ENCODE data around the gene PCDHGA10.
"Not testable (repeated sequence)": the region's sequence is repeated elsewhere in the genome, so short reads cannot be mapped to it uniquely, and the experiment has no call there.

The PCDHGA10 gene

GRCh38 chr5:141412854-141413539 is at the start of gene PCDHGA10:
Gene PCDHGA10 (plus strand): TSS chr5:141412987. CDS start chr5:141413176, 189 bp downstream.
- DNase-seq = no peak

GRCh38 chr5:141363952-141364660 is 48.7 kb upstream of the PCDHGA10 start, which contains the start of gene PCDHGA5:
Gene PCDHGA5 (plus strand): TSS chr5:141364162. CDS start chr5:141364331, 169 bp downstream.
- DNase-seq = no peak

DNA sequence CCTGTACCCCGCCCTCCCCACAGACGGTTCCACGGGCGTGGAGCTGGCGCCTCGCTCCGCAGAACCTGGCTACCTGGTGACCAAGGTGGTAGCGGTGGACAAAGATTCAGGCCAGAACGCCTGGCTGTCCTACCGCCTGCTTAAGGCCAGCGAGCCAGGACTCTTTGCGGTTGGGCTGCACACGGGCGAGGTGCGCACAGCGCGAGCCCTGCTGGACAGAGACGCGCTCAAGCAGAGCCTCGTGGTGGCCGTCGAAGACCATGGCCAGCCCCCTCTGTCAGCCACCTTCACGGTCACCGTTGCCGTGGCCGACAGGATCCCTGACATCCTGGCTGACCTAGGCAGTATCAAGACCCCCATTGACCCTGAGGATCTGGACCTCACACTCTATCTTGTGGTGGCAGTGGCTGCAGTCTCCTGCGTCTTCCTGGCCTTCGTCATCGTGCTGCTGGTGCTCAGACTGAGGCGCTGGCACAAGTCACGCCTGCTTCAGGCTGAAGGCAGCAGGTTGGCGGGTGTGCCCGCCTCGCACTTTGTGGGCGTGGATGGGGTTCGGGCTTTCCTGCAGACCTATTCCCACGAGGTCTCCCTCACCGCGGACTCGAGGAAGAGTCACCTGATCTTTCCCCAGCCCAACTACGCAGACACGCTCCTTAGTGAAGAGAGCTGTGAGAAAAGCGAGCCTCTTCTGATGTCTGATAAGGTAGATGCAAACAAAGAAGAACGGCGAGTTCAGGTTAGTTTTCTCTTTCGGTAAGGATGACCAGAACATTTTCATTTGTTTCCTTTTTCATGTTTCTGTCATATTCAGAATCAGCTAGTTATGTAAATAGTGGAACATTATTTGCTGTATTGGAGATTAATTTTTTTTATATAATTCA is 46.5 kb upstream of the PCDHGA10 start:
- DNase-seq = no peak

- DNase-seq = no peak
These were observed 42.6 kb upstream of the PCDHGA10 start, which contains the start of gene PCDHGB3 for GRCh38 chr5:141369994-141370848. Gene PCDHGB3 (plus strand): TSS chr5:141370242. CDS start chr5:141370395, 153 bp downstream.

GRCh38 chr5:141371572-141372475 is 41.0 kb upstream of the PCDHGA10 start:
- DNase-seq = no peak

DNA sequence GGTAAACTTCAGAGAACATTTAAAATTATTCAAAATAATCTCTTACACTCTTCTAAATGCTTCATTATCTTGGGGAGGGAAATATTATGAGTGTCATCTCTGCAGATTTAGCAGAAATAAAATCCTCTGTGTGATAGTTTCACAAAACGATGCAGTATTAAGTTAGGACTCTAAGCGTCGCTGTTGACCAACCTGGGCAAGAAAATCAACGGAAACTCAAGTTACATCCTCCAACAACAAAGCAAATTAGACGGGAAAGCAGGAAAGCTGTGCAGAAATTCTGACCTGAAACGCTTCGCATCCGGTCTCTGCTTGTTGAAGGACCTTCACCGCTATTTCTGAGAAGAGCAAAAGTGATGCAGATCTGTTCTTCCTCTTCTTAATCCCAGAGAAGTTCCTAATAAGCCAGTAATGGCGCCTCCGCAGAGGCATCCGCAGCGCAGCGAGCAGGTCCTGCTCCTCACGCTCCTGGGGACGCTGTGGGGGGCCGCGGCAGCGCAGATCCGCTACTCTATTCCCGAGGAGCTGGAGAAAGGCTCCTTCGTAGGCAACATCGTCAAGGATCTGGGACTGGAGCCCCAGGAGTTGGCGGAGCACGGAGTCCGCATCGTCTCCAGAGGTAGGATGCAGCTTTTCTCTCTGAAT is 39.0 kb upstream of the PCDHGA10 start, which contains the start of gene PCDHGA6:
Gene PCDHGA6 (plus strand): TSS at position 219 of the 645 bp plus-strand sequence. CDS start 193 bp downstream, at position 412.
- DNase-seq = no peak

- DNase-seq = no peak
These were observed 38.2 kb upstream of the PCDHGA10 start for GRCh38 chr5:141374627-141375026.

- not testable (repeated sequence) for DNase-seq
These were observed 37.2 kb upstream of the PCDHGA10 start for GRCh38 chr5:141375444-141376155.

- no peak for DNase-seq
These were observed 30.1 kb upstream of the PCDHGA10 start, which contains the start of gene PCDHGA7 for GRCh38 chr5:141382469-141383294. Gene PCDHGA7 (plus strand): TSS chr5:141382742. CDS start chr5:141382900, 158 bp downstream.

- no peak for DNase-seq
These were observed 29.4 kb upstream of the PCDHGA10 start for GRCh38 chr5:141383345-141383744.

DNA sequence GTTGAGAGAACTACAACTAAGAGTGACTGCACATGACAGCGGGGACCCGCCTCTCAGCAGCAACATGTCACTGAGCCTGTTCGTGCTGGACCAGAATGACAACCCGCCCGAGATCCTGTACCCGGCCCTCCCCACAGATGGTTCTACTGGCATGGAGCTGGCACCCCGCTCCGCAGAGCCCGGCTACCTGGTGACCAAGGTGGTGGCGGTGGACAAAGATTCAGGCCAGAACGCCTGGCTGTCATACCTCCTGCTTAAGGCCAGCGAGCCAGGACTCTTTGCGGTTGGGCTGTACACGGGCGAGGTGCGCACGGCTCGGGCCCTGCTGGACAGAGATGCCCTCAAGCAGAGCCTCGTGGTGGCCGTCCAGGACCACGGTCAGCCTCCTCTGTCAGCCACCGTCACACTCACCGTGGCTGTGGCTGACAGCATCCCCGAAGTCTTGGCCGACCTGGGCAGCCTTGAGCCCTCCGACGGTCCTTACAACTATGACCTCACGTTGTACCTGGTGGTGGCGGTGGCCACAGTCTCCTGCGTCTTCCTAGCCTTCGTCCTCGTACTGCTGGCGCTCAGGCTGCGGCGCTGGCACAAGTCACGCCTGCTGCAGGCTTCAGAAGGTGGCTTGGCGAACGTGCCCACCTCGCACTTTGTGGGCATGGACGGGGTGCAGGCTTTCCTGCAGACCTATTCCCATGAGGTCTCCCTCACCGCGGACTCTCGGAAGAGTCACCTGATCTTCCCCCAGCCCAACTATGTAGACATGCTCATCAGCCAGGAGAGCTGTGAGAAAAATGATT is 28.1 kb upstream of the PCDHGA10 start:
- no peak for DNase-seq

DNA sequence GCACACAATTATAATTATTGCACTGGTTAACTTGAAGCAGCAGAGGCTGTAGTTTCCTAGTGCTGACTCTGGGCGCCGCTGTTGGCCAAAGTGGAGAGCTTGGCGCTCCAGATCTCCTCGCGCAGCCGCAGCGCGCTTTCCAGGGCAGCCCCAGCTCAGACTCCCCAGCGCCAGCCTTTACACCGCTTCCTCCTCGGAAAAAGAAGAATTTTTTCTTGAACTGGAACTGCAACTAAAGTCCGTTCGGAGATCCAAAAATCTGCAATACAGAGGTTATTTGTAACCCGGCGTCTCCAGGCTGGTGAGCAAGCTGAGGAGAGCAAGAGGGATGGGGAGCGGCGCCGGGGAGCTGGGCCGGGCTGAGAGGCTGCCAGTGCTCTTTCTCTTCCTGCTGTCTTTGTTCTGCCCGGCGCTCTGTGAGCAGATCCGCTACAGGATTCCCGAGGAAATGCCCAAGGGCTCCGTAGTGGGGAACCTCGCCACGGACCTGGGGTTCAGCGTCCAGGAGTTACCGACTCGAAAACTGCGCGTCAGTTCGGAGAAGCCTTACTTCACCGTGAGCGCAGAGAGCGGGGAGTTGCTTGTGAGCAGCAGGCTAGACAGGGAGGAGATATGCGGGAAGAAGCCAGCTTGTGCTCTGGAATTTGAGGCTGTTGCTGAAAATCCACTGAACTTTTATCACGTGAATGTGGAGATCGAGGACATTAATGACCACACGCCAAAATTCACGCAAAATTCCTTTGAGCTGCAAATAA is 25.1 kb upstream of the PCDHGA10 start, which contains the start of gene PCDHGB4:
Gene PCDHGB4 (plus strand): TSS at position 142 of the 755 bp plus-strand sequence. CDS start 187 bp downstream, at position 329.
- DNase-seq = not testable (repeated sequence)

DNA sequence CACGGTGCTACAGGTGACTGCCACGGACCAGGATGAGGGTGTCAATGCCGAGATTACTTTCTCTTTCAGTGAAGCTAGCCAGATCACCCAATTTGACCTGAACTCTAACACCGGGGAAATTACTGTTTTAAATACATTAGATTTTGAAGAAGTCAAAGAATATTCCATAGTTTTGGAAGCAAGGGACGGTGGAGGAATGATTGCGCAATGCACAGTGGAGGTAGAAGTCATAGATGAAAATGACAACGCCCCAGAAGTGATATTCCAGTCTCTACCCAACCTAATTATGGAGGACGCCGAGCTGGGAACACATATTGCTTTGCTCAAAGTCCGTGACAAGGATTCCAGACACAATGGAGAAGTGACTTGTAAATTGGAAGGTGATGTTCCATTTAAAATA is 24.1 kb upstream of the PCDHGA10 start:
- DNase-seq = no peak

- no peak for DNase-seq
These were observed 23.4 kb upstream of the PCDHGA10 start for GRCh38 chr5:141389153-141390042.

- no peak for DNase-seq
These were observed 20.2 kb upstream of the PCDHGA10 start, which contains the start of gene PCDHGA8 for GRCh38 chr5:141392429-141393198. Gene PCDHGA8 (plus strand): TSS chr5:141392633. CDS start chr5:141392814, 181 bp downstream.

Measured in DMS79 (cell line).